HEK293 (cell line): ENCODE measurements around the gene TMEM213.
"Not testable (repeated sequence)": the region's sequence is repeated elsewhere in the genome, so short reads cannot be mapped to it uniquely, and the experiment has no call there.

Source experiments
- CTCF ChIA-PET: fragments of 350-600 bp; formaldehyde crosslinking; extraction: SDS; loops from one replicate; lab custom pipeline; 2021; ENCODE audit warnings: antibody characterized with exemption; lab: Yijun Ruan, JAX
- POLR2A ChIA-PET: fragments of 300-600 bp; formaldehyde crosslinking; extraction: SDS; loops from one replicate; lab custom pipeline; 2020; ENCODE audit warnings: antibody characterized with exemption, inconsistent platforms; lab: Yijun Ruan, JAX
- H3K27ac ChIP-seq: fragments of 200-500 bp; sonication (Bioruptor generic); 2 replicates; pipeline ENCODE4 v1.5.1; 2014; ENCODE audit warnings: low read depth, low read length, control low read depth, inconsistent platforms; ENCODE audit errors: extremely low read depth
- H3K36me3 ChIP-seq, 2 experiments: fragments of 200-500 bp in 1 of 2; sonication (Bioruptor generic) in 1 of 2; 1 replicate in 1 of 2; 2 replicates in 1 of 2; pipeline ENCODE4 v1.5.1; 2014 to 2017; ENCODE audit warnings: inconsistent platforms in 2 of 2, low read length in 2 of 2; ENCODE audit not compliant: control insufficient read depth in 2 of 2, insufficient read depth in 1 of 2
- H3K4me1 ChIP-seq: fragments of 200-500 bp; sonication (Bioruptor generic); 2 replicates; pipeline ENCODE4 v1.5.1; 2014; ENCODE audit warnings: mild to moderate bottlenecking, low read length, inconsistent platforms; ENCODE audit not compliant: control insufficient read depth, insufficient read depth
- H3K4me3 ChIP-seq: 2 replicates; pipeline ENCODE4 v1.5.1; 2011; ENCODE audit warnings: low read depth, mild to moderate bottlenecking, control low read depth, low read length, moderate library complexity
- H3K9me3 ChIP-seq: fragments of 200-500 bp; sonication (Bioruptor generic); 2 replicates; pipeline ENCODE4 v1.5.1; 2014; ENCODE audit warnings: low read depth, low read length, inconsistent platforms; ENCODE audit not compliant: control insufficient read depth, insufficient read depth
- ELK4 ChIP-seq: IDR thresholded peaks from 2 replicates; pipeline ENCODE4 v1.6.1; 2011; ENCODE audit warnings: mild to moderate bottlenecking, low read depth, low read length, borderline replicate concordance
- KLF1 ChIP-seq: fragments of 450-650 bp; formaldehyde crosslinking; IDR thresholded peaks from 2 replicates; pipeline ENCODE4 v1.5.1; 2016; ENCODE audit warnings: missing biosample characterization, missing genetic modification characterization
- KLF10 ChIP-seq: fragments of 450-650 bp; IDR thresholded peaks from 2 replicates; pipeline ENCODE4 v1.5.1; 2018; ENCODE audit warnings: missing biosample characterization, mild to moderate bottlenecking, missing genetic modification characterization
- KLF7 ChIP-seq: fragments of 450-650 bp; formaldehyde crosslinking; IDR thresholded peaks from 2 replicates; pipeline ENCODE4 v1.5.1; 2016; ENCODE audit warnings: missing biosample characterization, missing genetic modification characterization, borderline replicate concordance
- MYNN ChIP-seq: fragments of 450-650 bp; formaldehyde crosslinking; IDR thresholded peaks from 2 replicates; pipeline ENCODE4 v1.5.1; 2016; ENCODE audit warnings: missing biosample characterization, missing genetic modification characterization, borderline replicate concordance
- RBAK ChIP-seq: fragments of 450-650 bp; formaldehyde crosslinking; IDR thresholded peaks from 2 replicates; pipeline ENCODE4 v1.5.1; 2016; ENCODE audit warnings: missing biosample characterization, missing genetic modification characterization
- ZNF140 ChIP-seq: fragments of 450-650 bp; formaldehyde crosslinking; IDR thresholded peaks from 2 replicates; pipeline ENCODE4 v1.5.1; 2016; ENCODE audit warnings: missing biosample characterization, missing genetic modification characterization
- ZNF184 ChIP-seq: fragments of 450-650 bp; IDR thresholded peaks from 2 replicates; pipeline ENCODE4 v1.5.1; 2018; ENCODE audit warnings: missing biosample characterization, mild to moderate bottlenecking, missing genetic modification characterization
- ZNF24 ChIP-seq: fragments of 450-650 bp; formaldehyde crosslinking; IDR thresholded peaks from 2 replicates; pipeline ENCODE4 v1.5.1; 2016; ENCODE audit warnings: missing biosample characterization, missing genetic modification characterization
- ZNF335 ChIP-seq: fragments of 450-650 bp; formaldehyde crosslinking; conservative IDR thresholded peaks from 2 replicates; pipeline ENCODE4 v1.5.1; 2016; ENCODE audit warnings: missing biosample characterization, missing genetic modification characterization
- ZNF488 ChIP-seq: fragments of 450-650 bp; formaldehyde crosslinking; IDR thresholded peaks from 2 replicates; pipeline ENCODE4 v1.5.1; 2016; ENCODE audit warnings: missing biosample characterization, missing genetic modification characterization
- ZNF529 ChIP-seq: fragments of 450-650 bp; formaldehyde crosslinking; IDR thresholded peaks from 2 replicates; pipeline ENCODE4 v1.5.1; 2017; ENCODE audit warnings: missing genetic modification characterization, missing biosample characterization; ENCODE audit not compliant: insufficient replicate concordance
- ZNF585B ChIP-seq: fragments of 450-650 bp; formaldehyde crosslinking; IDR thresholded peaks from 2 replicates; pipeline ENCODE4 v1.5.1; 2016; ENCODE audit warnings: missing biosample characterization, missing genetic modification characterization
- ZNF596 ChIP-seq: fragments of 450-650 bp; IDR thresholded peaks from 2 replicates; pipeline ENCODE4 v1.5.0; 2018; ENCODE audit warnings: missing biosample characterization, mild to moderate bottlenecking, missing genetic modification characterization, moderate library complexity
- ZNF660 ChIP-seq: fragments of 450-650 bp; IDR thresholded peaks from 2 replicates; pipeline ENCODE4 v1.5.1; 2018; ENCODE audit warnings: missing biosample characterization, mild to moderate bottlenecking, missing genetic modification characterization
- ZNF830 ChIP-seq: fragments of 450-650 bp; IDR thresholded peaks from 2 replicates; pipeline ENCODE4 v1.5.0; 2018; ENCODE audit warnings: missing biosample characterization, missing genetic modification characterization, low read depth, mild to moderate bottlenecking, moderate library complexity
- ZSCAN23 ChIP-seq: fragments of 450-650 bp; formaldehyde crosslinking; IDR thresholded peaks from 2 replicates; pipeline ENCODE4 v1.5.1; 2016; ENCODE audit warnings: missing biosample characterization, missing genetic modification characterization
- ZXDB ChIP-seq: fragments of 450-650 bp; formaldehyde crosslinking; IDR thresholded peaks from 2 replicates; pipeline ENCODE4 v1.5.1; 2016; ENCODE audit warnings: missing biosample characterization, missing genetic modification characterization
- TF ChIP-seq, protein P1 (sequence below): fragments of 450-650 bp; IDR thresholded peaks from 2 replicates; pipeline ENCODE4 v1.5.1; 2018; ENCODE audit warnings: missing biosample characterization, mild to moderate bottlenecking, missing genetic modification characterization

TMEM213 gene

GRCh38 chr7:138785587-138786437 lies 12.0 kb upstream of the TMEM213 start:
- no peaks in the 10 kb centered on the region for H3K9me3 ChIP-seq
- no peak overlapping the region for H3K27ac ChIP-seq
- CTCF ChIA-PET: interaction anchor here (0.7 kb wide), 1 partner anchor 82 kb away, joined by 3 read pairs; no protein-coding TSS in a partner anchor
- H3K4me1 ChIP-seq: no peaks in the 10 kb centered on the region
- no peaks in the 10 kb centered on the region for H3K36me3 ChIP-seq
- H3K4me3 ChIP-seq: no peak overlapping the region
- TF ChIP-seq MYNN (tag by site-specific recombination) (no peak), ZNF488 (no peak), ZNF596 (no peak), ZNF24 (tag by site-specific recombination) (no peak), KLF1 (tag by site-specific recombination) (no peak), ZXDB (tag by site-specific recombination) (no peak), ZNF660 (tag by site-specific recombination) (no peak), ELK4 (no peak), ZNF585B (tag by site-specific recombination) (no peak), ZNF184 (tag by site-specific recombination) (no peak), ZNF830 (tag by site-specific recombination) (no peak), ZNF335 (tag by site-specific recombination) (no peak), RBAK (tag by site-specific recombination) (no peak)
- TF ChIP-seq, protein P1, sequence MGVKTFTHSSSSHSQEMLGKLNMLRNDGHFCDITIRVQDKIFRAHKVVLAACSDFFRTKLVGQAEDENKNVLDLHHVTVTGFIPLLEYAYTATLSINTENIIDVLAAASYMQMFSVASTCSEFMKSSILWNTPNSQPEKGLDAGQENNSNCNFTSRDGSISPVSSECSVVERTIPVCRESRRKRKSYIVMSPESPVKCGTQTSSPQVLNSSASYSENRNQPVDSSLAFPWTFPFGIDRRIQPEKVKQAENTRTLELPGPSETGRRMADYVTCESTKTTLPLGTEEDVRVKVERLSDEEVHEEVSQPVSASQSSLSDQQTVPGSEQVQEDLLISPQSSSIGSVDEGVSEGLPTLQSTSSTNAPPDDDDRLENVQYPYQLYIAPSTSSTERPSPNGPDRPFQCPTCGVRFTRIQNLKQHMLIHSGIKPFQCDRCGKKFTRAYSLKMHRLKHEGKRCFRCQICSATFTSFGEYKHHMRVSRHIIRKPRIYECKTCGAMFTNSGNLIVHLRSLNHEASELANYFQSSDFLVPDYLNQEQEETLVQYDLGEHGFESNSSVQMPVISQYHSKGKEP (tag by site-specific recombination): no peak
- TF ChIP-seq, all 188 proteins: peak for 0
- POLR2A ChIA-PET: interaction anchor here (0.7 kb wide), 1 partner anchor 16 kb away, joined by 8 read pairs; no protein-coding TSS in a partner anchor

GRCh38 chr7:138796038-138796615 lies 1.7 kb upstream of the TMEM213 start:
- CTCF ChIA-PET: no interaction called here

GRCh38 chr7:138797046-138797445 lies 748 bp upstream of the TMEM213 start:
- CTCF ChIA-PET, H3K4me1 ChIP-seq, POLR2A ChIA-PET, H3K27ac ChIP-seq, H3K4me3 ChIP-seq, H3K9me3 ChIP-seq, H3K36me3 ChIP-seq: not testable (repeated sequence)

More at GRCh38 chr7:138796038-138796615, 1.7 kb upstream of the TMEM213 start:
- H3K27ac ChIP-seq: no peak overlapping the region
- no peaks in the 10 kb centered on the region for H3K4me1 ChIP-seq
- no peaks in the 10 kb centered on the region for H3K36me3 ChIP-seq
- TF ChIP-seq, protein P1 (tag by site-specific recombination): no peak
- no peak for TF ChIP-seq RBAK (tag by site-specific recombination)
- no peak for TF ChIP-seq ZNF140 (tag by site-specific recombination)
- TF ChIP-seq KLF7 (tag by site-specific recombination): no peak
- TF ChIP-seq KLF10 (tag by site-specific recombination): no peak
- TF ChIP-seq ZNF529: no peak
- TF ChIP-seq ZSCAN23 (tag by site-specific recombination): no peak
- no peaks in the 10 kb centered on the region for H3K9me3 ChIP-seq
- POLR2A ChIA-PET: no interaction called here
- no peak overlapping the region for H3K4me3 ChIP-seq
